Measurements from ENCODE around the gene CSF3.
A peak's percentile ranks its signal among the peaks of the same experiment; 100 is the strongest.

The CSF3 gene

DNA sequence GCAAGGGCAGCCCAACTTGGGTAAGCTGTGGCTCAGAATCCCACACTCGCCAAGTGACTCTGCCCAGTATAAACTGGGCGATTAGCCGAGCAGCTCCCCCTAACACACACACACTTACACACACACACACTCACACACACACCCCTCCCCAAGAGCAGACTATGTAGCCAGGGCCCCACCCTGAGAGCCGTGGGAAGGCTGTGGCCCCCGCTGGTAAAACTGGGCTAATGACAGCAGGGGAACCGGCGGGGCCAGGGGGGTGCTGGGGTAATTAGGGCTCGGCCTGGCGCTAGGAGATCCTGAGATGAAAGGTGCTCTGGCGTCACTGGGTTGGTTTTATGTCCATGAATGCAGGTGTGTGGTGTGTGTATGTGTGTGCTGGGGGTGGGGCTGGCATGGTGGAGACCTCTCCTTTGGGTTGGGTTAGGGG is 46.4 kb downstream of the CSF3 start:
- no peak for DNase-seq (ENCODE audit: low read depth)
- TF ChIP-seq, protein P1, sequence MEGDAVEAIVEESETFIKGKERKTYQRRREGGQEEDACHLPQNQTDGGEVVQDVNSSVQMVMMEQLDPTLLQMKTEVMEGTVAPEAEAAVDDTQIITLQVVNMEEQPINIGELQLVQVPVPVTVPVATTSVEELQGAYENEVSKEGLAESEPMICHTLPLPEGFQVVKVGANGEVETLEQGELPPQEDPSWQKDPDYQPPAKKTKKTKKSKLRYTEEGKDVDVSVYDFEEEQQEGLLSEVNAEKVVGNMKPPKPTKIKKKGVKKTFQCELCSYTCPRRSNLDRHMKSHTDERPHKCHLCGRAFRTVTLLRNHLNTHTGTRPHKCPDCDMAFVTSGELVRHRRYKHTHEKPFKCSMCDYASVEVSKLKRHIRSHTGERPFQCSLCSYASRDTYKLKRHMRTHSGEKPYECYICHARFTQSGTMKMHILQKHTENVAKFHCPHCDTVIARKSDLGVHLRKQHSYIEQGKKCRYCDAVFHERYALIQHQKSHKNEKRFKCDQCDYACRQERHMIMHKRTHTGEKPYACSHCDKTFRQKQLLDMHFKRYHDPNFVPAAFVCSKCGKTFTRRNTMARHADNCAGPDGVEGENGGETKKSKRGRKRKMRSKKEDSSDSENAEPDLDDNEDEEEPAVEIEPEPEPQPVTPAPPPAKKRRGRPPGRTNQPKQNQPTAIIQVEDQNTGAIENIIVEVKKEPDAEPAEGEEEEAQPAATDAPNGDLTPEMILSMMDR (conservative IDR thresholded peaks at IDR 0.05; ENCODE audit: low read depth, low read length): no peak
- H3K4me3 ChIP-seq (ENCODE audit: low read length): no peak overlapping the region

DNA sequence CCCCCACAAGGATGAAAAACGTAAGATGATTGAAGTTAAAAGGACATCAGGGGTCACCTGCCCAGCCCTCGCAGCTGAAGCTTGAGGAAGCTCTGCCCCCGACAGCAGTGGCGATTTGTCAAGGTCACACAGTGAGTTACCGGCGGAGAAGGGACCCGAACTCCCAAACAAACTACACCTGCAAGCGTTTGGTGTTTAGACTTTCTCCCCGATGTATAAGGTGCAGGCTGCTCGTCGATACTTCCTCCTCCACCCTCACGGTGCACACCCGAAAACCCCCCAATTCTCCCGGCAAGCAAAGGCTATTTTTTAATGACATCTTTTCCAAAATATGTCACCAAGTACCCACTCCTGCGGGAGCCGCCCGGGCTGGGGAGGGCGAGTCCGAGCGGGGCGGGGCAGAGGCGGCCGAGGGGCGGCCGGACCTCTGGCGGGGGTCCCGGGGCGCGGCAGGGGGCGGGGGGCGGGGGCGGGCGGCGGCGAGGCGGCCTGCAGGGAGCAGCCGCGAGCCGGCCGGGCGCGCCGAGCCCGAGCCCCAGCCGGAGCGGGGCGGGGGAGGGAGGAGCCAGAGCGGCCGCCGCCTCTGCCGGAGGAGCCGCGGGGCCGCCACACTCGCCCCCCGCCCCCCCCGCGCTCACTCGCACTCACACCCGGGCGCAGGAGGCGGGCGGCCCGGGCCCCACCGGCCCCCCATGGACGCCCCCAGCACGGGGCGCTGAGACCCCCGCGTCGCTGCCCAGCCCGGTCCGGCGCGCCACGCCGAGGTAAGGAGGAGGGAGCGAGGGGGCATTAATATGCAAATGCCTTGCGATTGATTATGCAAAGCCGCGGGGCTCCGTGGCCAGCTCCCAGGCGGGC is 47.3 kb downstream of the CSF3 start, which contains the start of gene THRA:
THRA (plus strand) TSS at position 637 of the 858 bp plus-strand sequence. CDS start 11,524 bp downstream, outside the sequence.
- TF ChIP-seq, protein P1 (conservative IDR thresholded peaks at IDR 0.05; ENCODE audit: low read depth, low read length): peak; percentile 5
- no peak for DNase-seq (ENCODE audit: low read depth)
- peak within 1 kb of the TSS; percentile 85 for H3K4me3 ChIP-seq (ENCODE audit: low read length)

DNA sequence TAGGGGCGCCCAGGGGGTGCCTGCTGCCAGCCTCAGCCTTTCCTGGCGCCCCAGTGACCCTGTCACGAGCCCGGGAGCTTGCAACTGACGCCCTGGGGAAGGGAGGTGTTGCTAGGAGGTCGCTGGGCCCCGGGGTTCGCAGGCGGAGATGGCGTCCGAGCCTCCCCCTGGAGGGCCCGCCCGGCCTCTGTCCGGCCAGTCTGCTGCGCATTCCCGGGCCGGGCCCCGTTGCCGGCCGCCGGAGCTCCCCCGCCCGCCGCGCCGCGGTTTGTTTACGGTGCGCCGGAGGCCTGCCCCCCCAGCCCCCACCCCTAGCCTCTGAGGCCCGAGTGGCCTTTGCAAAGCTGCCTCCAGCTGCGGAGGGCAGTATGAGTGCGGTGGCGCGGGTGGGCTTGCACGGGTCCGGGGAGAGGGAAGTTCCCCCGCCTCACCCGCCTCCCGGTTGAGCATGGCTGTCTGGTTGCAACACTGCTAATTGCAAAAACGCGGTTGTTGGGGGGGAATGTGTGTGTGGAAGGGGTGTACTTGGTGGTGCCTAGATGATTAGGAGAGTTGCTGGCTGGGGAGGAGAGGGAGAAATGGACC is 48.0 kb downstream of the CSF3 start:
- TF ChIP-seq, protein P1 (conservative IDR thresholded peaks at IDR 0.05; ENCODE audit: low read depth, low read length): no peak
- H3K4me3 ChIP-seq (ENCODE audit: low read length): peak overlapping the region; percentile 85
- DNase-seq (ENCODE audit: low read depth): no peak

DNA sequence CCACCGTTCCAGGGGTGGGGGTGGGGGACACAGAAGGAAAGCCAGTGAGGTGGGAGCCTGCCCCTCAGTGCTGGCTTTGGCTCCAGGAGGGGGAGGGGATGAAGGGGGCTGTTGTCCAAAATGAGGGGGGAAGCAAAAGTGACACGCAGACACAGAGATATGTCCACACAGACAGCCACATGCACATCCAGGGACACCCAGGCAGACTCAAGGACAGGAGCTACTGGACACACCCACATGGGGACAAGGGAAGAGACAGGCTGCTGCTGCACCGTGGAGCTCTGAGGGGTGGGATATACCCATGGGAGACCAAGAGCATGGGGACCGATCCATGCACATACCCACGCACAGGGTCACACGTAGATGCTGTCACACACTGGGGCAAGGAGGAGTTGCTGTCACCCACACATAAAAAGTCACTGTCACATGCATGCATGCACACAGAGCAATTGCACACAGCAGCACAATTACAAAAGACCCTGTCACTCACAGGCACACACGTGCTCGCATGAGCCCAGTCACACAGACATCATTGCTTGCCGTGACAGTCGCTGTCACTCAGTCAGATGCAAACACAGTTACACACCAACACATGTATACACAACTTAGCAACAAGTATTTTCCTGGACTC is 48.8 kb downstream of the CSF3 start:
- DNase-seq (ENCODE audit: low read depth): no peak
- TF ChIP-seq, protein P1 (conservative IDR thresholded peaks at IDR 0.05; ENCODE audit: low read depth, low read length): no peak
- peak overlapping the region; percentile 85 for H3K4me3 ChIP-seq (ENCODE audit: low read length)

DNA sequence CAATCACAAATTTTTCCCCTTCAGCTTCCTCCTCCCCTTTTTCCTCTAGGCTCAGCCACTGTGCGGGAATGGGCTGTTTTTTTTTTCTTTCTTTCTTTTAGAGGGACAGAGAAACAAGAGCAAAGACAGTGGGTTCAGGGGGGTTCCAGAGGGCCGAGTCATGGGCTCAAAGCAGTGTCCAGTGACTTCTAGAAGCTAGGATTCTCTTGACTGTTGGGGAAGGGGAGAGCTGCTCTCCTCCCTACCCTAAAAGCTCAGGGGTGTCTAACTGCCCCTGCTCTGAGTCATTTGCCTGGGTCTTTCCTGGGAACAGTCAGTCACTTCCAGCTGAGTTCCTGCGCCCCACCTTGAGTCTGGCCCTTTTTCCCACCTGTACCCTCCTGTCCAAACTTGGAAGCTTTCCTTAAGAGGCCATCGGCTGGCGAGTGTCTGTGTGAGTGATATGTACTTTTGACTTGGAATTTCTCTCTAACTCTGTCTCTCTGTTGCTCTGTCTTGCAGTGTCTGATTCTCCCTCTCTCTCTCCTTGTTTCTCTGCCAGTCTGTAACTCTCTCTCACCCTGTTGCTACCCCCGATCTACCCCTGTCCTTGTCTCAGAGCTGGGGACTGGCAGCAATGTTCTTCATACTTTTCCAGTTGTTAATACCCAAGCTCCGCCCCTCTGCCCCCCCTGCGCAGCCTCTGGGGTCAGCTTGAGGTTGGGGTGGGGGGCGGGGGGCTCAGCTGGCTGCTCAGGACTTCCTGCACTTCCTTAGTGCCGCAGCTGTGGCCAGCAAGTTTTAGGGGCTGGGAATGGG is 49.9 kb downstream of the CSF3 start:
- DNase-seq (ENCODE audit: low read depth): no peak
- H3K4me3 ChIP-seq (ENCODE audit: low read length): peak overlapping the region; percentile 85
- TF ChIP-seq, protein P1 (conservative IDR thresholded peaks at IDR 0.05; ENCODE audit: low read depth, low read length): no peak

DNA sequence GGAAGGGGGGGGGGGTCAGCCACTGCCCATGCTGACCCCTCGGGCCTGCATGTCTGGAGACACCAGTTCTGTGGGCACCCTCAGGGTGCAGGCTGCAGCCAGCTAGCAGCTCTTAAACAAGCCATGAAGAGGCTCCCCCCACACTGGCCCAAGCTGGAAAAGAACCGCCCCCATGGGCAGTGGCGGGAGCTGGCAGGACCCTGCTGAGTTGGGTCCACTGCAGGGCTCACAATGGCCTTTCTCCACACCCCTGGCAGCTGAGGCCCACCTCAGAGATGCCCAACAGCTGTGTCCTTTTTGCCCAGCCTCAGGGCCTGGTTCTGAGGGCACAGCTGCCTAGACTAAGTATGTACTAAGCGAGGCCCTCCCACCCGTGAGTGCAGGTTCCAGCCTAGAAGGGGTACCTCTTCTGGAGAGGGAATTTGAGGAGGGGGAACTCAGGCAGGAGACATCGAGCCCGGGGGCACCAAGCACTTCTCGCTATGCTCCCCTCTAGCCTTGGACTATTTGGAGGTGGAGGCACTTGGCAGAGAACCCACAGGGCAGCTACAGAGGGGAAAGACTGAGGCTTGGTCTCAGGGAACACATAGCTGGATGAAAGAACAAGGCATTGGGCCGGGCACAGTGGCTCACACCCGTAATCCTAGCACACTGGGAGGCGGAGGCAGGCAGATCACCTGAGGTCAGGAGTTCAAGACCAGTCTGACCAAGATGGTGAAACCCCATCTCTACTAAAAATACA is 50.7 kb downstream of the CSF3 start:
- TF ChIP-seq, protein P1 (conservative IDR thresholded peaks at IDR 0.05; ENCODE audit: low read depth, low read length): no peak
- DNase-seq (ENCODE audit: low read depth): no peak
- no peak overlapping the region for H3K4me3 ChIP-seq (ENCODE audit: low read length)
